Islet of Langerhans (tissue), 1 donor: ENCODE data around the gene MDH1.
"Not testable (repeated sequence)": the region's sequence is repeated elsewhere in the genome, so short reads cannot be mapped to it uniquely, and the experiment has no call there.

Experiments used
- FAIRE-seq: peaks from one replicate; lab custom pipeline; 2011; peaks lifted over from hg19 to GRCh38; lab: Jason Lieb, UNC

Gene MDH1

DNA sequence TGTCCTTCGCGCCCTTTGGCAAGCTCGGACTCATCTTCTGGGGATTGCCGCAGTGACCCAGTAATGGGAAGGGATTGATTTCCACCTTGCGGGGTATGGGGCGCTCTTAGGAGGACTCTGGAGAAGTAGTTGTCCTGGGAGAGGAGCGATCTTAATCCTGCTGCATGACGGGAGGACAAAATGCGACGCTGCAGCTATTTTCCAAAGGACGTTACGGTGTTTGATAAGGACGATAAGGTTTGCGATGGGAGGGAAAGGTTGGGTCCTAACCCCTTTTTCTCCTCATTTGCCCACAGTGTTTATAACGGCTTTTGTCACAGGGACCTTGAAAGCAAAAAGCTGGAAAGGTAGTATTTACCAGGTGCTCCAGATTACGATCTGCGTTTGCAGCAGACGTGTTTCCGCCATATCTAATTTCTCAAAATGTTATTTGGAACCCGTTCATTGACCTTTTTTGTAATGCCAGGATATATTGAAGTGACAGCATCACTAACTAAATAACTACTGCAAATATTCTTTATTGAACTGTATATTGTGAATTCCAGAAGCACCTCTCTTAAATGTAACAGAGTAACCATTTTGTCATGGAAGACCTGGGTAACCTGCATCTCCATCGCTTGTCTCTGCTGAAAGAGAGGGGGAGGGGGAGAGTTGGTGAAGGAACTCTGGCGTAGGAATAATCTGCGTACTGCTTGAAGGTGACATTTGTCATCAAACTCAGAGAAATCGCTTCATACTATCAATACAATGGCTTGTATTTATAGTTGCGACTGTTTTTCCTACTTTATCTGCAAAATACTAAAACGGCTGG lies 590 bp downstream of the MDH1 start:
- FAIRE-seq: no peak

DNA sequence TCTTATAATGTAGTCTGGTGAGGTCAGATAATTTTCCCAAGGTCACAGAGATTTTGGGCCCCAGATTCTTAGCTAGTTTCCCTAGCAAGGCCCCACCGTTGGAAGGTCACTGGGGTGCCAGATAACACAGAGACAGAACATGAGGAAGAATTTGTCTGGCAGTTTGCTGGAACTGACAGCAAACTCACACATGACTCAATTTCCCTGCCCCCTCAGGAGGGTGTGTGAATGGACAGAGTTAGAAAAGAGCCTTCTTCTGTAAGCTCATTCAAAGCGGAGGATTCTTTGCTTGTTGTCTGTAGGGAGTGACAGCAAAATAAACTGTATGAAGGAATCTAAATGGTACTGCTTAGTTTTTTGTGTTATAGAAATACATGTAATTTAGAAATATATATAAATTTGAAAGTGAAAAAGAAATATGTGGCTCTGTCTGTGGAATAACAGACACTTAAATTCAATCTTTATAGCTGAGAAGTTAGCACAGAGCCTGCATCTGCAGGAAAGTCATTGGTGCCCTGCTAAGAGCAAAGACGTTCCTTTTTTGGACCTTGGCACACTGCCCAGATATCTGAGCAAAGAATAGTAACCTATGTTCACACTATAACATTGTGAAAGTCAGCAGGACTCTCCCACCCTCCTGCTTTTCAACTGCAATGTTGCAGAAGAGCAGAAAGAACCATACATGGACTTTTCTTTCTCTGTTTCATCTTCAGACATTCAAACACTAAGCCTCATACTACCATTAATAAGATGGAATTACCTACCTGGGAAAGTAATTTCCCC lies 2.1 kb downstream of the MDH1 start:
- FAIRE-seq: no peak

- no peak for FAIRE-seq
These were observed 2.9 kb downstream of the MDH1 start for GRCh38 chr2:63591566-63592175.

- no peak for FAIRE-seq
These were observed 5.9 kb downstream of the MDH1 start for GRCh38 chr2:63594660-63595059.

DNA sequence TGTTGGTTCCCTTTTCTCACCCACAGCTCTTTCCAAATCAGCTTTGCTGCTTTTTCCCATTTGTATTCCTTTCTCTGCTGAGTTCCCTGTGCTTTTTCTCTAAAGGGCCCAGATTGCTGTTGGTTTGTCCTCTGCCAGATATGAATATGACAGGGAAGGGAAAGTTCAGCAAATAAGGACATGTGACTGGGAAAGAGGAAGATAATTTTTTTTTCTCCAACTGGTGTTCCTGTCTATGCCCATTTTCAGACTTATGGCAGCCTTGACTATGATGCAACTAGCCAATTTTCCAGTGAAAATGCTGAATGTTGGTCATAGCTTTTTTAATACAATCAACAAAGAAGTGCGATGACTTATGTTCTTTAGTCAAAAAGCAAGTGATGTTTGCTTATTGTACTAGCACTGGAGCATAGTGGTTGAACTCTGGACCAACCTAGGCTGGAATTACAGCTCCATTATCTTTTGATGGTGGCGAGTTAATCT lies 7.7 kb downstream of the MDH1 start:
- FAIRE-seq: no peak

GRCh38 chr2:63598981-63599380 lies 10.2 kb downstream of the MDH1 start:
- FAIRE-seq: no peak

DNA sequence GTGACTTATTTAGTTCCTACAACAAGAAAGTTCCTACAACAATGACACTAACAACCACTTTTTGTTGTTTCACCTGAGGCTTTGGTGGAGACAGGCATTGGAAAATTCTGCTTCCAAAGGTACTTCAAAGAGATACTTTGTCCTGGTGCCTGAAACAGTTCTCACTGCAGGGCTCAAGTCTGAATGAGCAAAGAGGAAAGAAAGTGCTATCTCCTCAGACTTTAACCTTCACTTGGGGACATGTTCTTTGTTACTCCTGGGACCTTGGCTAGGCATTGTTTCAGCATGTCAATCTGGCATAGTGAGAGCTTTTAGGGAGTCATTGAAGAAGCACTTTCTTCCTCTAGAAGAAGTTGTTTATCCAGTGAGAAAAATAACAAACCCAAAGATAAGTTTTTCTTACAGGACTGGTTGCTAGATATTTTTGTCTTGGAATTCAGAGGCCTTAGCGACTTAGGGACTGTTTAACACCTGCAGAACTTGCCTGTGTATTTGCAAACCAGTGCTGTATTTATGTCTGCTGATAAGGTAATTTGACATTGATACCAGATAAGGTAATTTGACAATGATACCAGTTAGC lies 12.2 kb downstream of the MDH1 start:
- FAIRE-seq: no peak

- FAIRE-seq: no peak
These were observed 15.9 kb downstream of the MDH1 start for GRCh38 chr2:63604666-63605065.

- not testable (repeated sequence) for FAIRE-seq
These were observed 20.1 kb downstream of the MDH1 start for GRCh38 chr2:63608865-63609264.

- no peak for FAIRE-seq
These were observed 21.8 kb downstream of the MDH1 start for GRCh38 chr2:63610525-63610924.

- no peak for FAIRE-seq
These were observed 24.7 kb downstream of the MDH1 start for GRCh38 chr2:63613391-63613901.

DNA sequence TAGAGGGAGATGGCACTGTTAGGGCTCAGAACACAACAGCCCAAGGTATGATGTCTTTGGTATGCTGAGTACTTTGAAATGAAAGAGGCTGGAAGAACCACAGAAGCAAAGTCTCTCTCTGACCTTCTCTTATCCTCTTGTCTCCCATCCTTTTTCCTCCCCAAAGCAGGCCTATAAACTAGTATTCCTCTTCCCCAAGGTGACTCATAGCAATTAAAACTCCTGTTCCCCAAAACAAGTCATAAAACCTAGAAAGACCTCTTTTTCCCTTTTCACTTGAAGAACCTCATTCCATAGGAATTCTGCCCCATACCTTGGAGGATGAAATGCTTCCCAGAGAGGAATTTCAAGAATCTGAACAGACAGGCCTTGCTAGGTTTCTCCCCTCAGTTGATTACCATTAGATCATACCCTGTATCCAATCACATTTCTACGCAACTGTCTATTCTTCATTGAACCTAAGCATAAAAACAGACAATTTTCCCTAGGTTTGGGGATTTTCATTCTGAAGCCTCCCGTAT lies 25.7 kb downstream of the MDH1 start:
- FAIRE-seq: no peak

DNA sequence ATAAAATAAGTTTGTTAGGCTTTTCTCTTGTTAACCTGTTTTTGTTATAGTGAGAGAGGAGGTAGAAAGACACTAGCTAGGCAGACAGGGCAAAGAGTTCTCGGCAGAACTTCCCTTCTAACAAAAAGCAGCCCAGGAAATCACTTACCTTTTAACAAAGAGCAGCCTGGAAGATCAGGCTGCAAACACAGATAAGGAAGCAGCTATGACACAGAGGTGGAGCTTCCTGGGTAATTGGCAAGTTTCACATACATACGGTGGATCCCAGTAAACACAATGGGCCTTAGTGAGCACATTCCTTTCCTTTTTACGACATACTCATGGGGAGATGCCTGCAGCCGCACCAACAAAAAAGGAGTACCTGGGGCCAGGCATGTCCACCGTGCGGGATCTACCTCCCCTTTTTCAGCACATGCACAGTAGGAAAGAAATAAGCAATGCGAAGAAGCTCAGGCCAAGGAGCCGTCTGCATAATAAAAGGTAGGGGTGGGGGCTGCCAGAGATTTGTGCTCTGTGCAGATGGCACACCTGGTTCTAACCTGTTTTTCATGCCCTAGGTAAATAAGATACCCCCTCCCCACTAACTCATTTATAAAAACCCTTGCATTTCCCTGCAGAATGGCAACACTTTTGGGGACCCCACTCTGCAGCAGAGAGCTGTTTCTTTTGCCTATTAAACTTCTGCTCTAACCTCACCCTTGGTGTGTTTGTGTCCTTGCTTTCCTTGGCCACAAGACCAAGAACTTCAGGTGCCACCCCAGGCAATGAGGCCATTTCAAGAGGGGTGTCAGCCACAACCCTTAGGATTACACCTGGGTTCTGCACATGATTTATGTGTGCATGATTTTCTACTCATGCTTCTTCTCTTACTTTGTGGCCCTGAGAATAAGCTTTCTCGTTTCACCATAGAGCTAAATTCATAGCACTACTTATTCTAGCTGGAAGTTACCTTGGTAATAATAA lies 26.5 kb downstream of the MDH1 start:
- no peak for FAIRE-seq

DNA sequence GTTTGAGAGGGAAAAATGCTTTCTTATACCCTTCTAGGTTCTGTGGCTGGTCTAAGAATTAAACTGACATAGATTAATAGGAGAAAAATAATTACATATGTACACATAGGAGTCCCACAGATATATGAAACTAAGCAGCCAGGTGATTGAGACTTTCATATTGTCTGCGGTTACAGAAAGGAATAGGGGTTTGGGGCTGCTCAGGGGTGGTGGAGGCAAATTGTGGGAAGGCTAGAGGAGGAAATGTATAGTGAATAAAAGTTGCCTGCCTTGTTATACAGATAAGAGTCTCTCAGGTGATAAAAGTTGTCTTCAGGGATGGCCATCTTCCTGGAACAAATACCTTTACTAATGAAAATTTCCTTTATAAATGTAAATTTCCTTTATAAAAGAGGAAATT lies 28.6 kb downstream of the MDH1 start:
- FAIRE-seq: no peak

DNA sequence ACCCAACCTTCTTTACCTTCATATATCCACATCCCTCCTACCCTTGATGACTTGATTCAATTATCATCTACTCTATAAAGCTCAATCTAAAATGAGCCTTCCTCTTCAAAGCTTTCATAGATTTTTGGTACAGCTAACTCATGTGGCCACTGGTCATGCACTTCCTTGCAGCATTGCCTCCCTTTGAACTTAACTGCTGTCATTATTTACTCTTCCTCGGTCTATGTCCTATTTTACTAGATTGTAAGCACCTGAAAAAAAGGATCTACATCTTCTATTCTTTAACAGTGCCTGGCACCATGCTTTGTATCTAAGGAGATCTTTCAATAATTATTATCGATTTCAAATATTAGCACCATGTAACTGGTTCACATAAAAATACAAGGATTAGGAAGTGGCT lies 30.6 kb downstream of the MDH1 start:
- FAIRE-seq: no peak

GRCh38 chr2:63622751-63623150 lies 34.0 kb downstream of the MDH1 start:
- FAIRE-seq: no peak

GRCh38 chr2:63623763-63624162 lies 35.0 kb downstream of the MDH1 start:
- FAIRE-seq: not testable (repeated sequence)

GRCh38 chr2:63627866-63628265 lies 39.1 kb downstream of the MDH1 start:
- no peak for FAIRE-seq

DNA sequence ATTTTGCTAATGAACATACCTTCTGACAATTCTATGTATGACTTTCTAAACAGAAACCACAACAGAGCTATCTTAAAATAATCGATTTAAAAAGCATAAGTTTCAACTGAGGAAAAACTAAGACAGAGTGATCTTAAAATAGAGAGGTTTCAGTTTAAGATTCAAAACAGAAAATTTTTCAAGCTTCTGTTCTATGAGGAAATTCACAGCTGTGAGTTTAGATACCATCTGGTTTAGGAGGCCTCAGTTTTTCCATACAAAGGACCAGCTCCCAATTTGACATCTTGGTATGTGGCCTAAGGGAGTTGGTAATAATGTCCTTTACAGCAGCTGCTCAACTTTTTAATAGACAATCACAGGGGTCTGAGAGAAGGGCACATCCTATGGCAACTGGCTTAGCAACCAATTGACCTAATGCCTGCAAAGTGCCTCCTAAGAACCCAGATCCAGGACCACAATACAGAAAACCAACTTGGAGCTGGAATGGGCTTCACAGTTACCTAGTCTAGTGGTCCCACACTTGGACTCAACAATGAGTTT lies 39.7 kb downstream of the MDH1 start:
- no peak for FAIRE-seq

GRCh38 chr2:63631501-63631900 lies 42.7 kb downstream of the MDH1 start:
- FAIRE-seq: no peak

DNA sequence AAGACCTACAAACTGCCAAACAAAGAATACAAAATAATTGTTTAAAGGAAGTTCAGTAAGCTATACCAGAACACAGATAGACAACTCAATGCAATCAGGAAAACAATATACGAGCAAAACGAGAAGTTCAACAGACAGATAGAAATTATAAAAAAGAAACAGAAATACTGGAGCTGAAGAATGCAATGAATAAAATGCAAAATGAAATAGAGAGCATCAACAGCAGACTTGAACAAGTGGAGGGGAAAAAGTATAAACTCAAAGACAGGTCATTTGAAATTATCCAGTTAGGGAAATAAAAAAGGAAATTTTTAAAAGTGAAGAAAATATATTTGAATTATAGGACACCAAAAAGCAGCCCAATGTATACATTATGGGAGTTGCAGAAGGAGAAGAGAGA lies 43.6 kb downstream of the MDH1 start:
- FAIRE-seq: no peak
